H9 (cell line): ENCODE data around the gene TENM3. TPM values are rescaled to one million over a fixed set of nuclear protein-coding genes. Genes with fewer than 3 reads are reported as not detected.

Experiments used
- DNase-seq: peaks from one replicate; pipeline ENCODE4 v3.0.0-alpha.2; 2017
- H2AFZ ChIP-seq: one replicate; pipeline ENCODE4 v1.6.1; 2013; ENCODE audit warnings: mild to moderate bottlenecking, low read length, control low read depth, moderate library complexity
- H2AK5ac ChIP-seq: 2 replicates; pipeline ENCODE4 v1.6.1; 2013; ENCODE audit warnings: low read length, control low read depth, mixed read lengths; ENCODE audit not compliant: insufficient read length
- H2BK120ac ChIP-seq: one replicate; pipeline ENCODE4 v1.6.1; 2013; ENCODE audit warnings: low read depth, mild to moderate bottlenecking, low read length, control low read depth, inconsistent platforms; ENCODE audit not compliant: poor library complexity, severe bottlenecking
- H2BK12ac ChIP-seq: 2 replicates; pipeline ENCODE4 v1.6.1; 2013; ENCODE audit warnings: low read length, control low read depth, mixed read lengths, low read depth; ENCODE audit not compliant: insufficient read length
- H2BK15ac ChIP-seq: 2 replicates; pipeline ENCODE4 v1.6.1; 2013; ENCODE audit warnings: low read depth, low read length, control low read depth
- H2BK20ac ChIP-seq: one replicate; pipeline ENCODE4 v1.6.1; 2013; ENCODE audit warnings: low read depth, mild to moderate bottlenecking, low read length, control low read depth, inconsistent platforms; ENCODE audit not compliant: poor library complexity, severe bottlenecking
- H2BK5ac ChIP-seq: 2 replicates; pipeline ENCODE4 v1.6.1; 2013; ENCODE audit warnings: low read length, control low read depth, mixed read lengths; ENCODE audit not compliant: insufficient read length
- H3K14ac ChIP-seq: 2 replicates; pipeline ENCODE4 v1.6.1; 2013; ENCODE audit warnings: low read length, control low read depth; ENCODE audit not compliant: insufficient read depth
- H3K18ac ChIP-seq: 2 replicates; pipeline ENCODE4 v1.6.1; 2013; ENCODE audit warnings: low read depth, mild to moderate bottlenecking, mixed read lengths, low read length, control low read depth; ENCODE audit not compliant: insufficient read length
- H3K23ac ChIP-seq: 2 replicates; pipeline ENCODE4 v1.6.1; 2013; ENCODE audit warnings: low read length, control low read depth, mixed read lengths, low read depth; ENCODE audit not compliant: insufficient read length
- H3K23me2 ChIP-seq: 2 replicates; pipeline ENCODE4 v1.6.1; 2013; ENCODE audit warnings: low read depth, mild to moderate bottlenecking, mixed read lengths, low read length, control low read depth; ENCODE audit not compliant: insufficient read length, poor library complexity, severe bottlenecking
- H3K27ac ChIP-seq: 2 replicates; pipeline ENCODE4 v1.5.1; 2013; ENCODE audit warnings: low read length, control low read depth, mixed read lengths, low read depth; ENCODE audit not compliant: insufficient read length
- H3K27me3 ChIP-seq: 2 replicates; pipeline ENCODE4 v1.6.1; 2013; ENCODE audit warnings: low read length, control low read depth, inconsistent platforms; ENCODE audit not compliant: insufficient read depth
- H3K4ac ChIP-seq: 2 replicates; pipeline ENCODE4 v1.6.1; 2013; ENCODE audit warnings: low read depth, mild to moderate bottlenecking, control low read depth, inconsistent platforms, low read length, moderate library complexity
- H3K4me1 ChIP-seq: 2 replicates; pipeline ENCODE4 v1.6.1; 2013; ENCODE audit warnings: low read length, control low read depth, inconsistent platforms; ENCODE audit not compliant: insufficient read depth
- H3K4me2 ChIP-seq: 2 replicates; pipeline ENCODE4 v1.6.1; 2013; ENCODE audit warnings: low read length, control low read depth, mixed read lengths; ENCODE audit not compliant: insufficient read length, insufficient read depth
- H3K56ac ChIP-seq: 2 replicates; pipeline ENCODE4 v1.6.1; 2013; ENCODE audit warnings: low read depth, mild to moderate bottlenecking, mixed read lengths, low read length, control low read depth; ENCODE audit not compliant: insufficient read length
- H3K79me1 ChIP-seq: 2 replicates; pipeline ENCODE4 v1.6.1; 2013; ENCODE audit warnings: low read depth, mild to moderate bottlenecking, moderate library complexity, low read length, control low read depth, inconsistent platforms; ENCODE audit not compliant: insufficient read depth, poor library complexity, severe bottlenecking
- H3K79me2 ChIP-seq: 2 replicates; pipeline ENCODE4 v1.6.1; 2013; ENCODE audit warnings: low read length, control low read depth, inconsistent platforms; ENCODE audit not compliant: insufficient read depth
- H3K9ac ChIP-seq: 2 replicates; pipeline ENCODE4 v1.6.1; 2013; ENCODE audit warnings: low read length, control low read depth, mixed read lengths; ENCODE audit not compliant: insufficient read length; ENCODE audit errors: extremely low read depth
- H3K9me3 ChIP-seq: one replicate; pipeline ENCODE4 v1.6.1; 2013; ENCODE audit warnings: low read depth, low read length, inconsistent platforms; ENCODE audit not compliant: control insufficient read depth
- H3T11ph ChIP-seq: one replicate; pipeline ENCODE4 v1.6.1; 2013; ENCODE audit warnings: mild to moderate bottlenecking, low read length, control low read depth, inconsistent platforms
- H4K20me1 ChIP-seq: one replicate; pipeline ENCODE4 v1.6.1; 2013; ENCODE audit not compliant: control insufficient read depth, insufficient read length, insufficient read depth
- H4K5ac ChIP-seq: 2 replicates; pipeline ENCODE4 v1.6.1; 2013; ENCODE audit warnings: low read depth, mild to moderate bottlenecking, mixed read lengths, low read length, control low read depth; ENCODE audit not compliant: insufficient read length
- H4K8ac ChIP-seq: replicated peaks from 2 replicates; pipeline ENCODE4 v1.6.1; 2013; ENCODE audit warnings: low read length, control low read depth, mixed read lengths, low read depth; ENCODE audit not compliant: insufficient read length
- H4K91ac ChIP-seq: 2 replicates; pipeline ENCODE4 v1.6.1; 2013; ENCODE audit warnings: low read depth, mild to moderate bottlenecking, moderate library complexity, mixed read lengths, low read length, control low read depth; ENCODE audit not compliant: insufficient read length
- H3K27ac Mint-ChIP-seq, 3 experiments: 2 replicates in 2 of 3; 3 replicates in 1 of 3; pipeline ENCODE4 v1.8.0; 2020 to 2021; ENCODE audit warnings: mixed read lengths in 3 of 3, mild to moderate bottlenecking in 1 of 3, moderate library complexity in 1 of 3
- H3K27me3 Mint-ChIP-seq: 2 replicates; pipeline ENCODE4 v1.8.0; 2021; ENCODE audit warnings: low read depth, mild to moderate bottlenecking, moderate library complexity, mixed read lengths
- H3K36me3 Mint-ChIP-seq, 3 experiments: 2 replicates in 2 of 3; 3 replicates in 1 of 3; pipeline ENCODE4 v1.8.0; 2020 to 2021; ENCODE audit warnings: low read depth in 3 of 3, mixed read lengths in 3 of 3; ENCODE audit not compliant: insufficient read depth in 1 of 3
- H3K4me1 Mint-ChIP-seq, 2 experiments: 2 replicates each; pipeline ENCODE4 v1.8.0; 2020; ENCODE audit warnings: mixed read lengths in 2 of 2
- H3K4me3 Mint-ChIP-seq, 2 experiments: 2 replicates in 1 of 2; 3 replicates in 1 of 2; pipeline ENCODE4 v1.8.0; 2020 to 2021; ENCODE audit warnings: mild to moderate bottlenecking in 2 of 2, mixed read lengths in 2 of 2, moderate library complexity in 1 of 2
- H3K9me3 Mint-ChIP-seq, 2 experiments: 2 replicates in 1 of 2; 3 replicates in 1 of 2; pipeline ENCODE4 v1.8.0; 2020; ENCODE audit warnings: mild to moderate bottlenecking in 2 of 2, mixed read lengths in 2 of 2, moderate library complexity in 1 of 2
- WGBS: extraction: QIAGEN DNeasy Blood & Tissue Kit; methylation state at CpG from one replicate; pipeline ENCODE4 v1.1.7; 2013; ENCODE audit warnings: missing lambda C conversion rate, low lambda C conversion rate, mixed read lengths; ENCODE audit not compliant: insufficient read length; ENCODE audit errors: extremely low coverage; 5-methylcytosine and 5-hydroxymethylcytosine counted together
- total RNA-seq: library from RNA; stranded (reverse); gene quantifications from 2 replicates; pipeline ENCODE4 v1.2.1, GENCODE V29; 2021
- TF ChIP-seq, protein P1 (sequence below): fragments of 200-600 bp; sonication (generic); conservative IDR thresholded peaks from 3 replicates; pipeline ENCODE4 v1.8.0; 2021; ENCODE audit warnings: antibody characterized with exemption, mild to moderate bottlenecking

Gene TENM3
- total RNA-seq, 1 experiment from 2014 or later: 49.6 TPM

DNA sequence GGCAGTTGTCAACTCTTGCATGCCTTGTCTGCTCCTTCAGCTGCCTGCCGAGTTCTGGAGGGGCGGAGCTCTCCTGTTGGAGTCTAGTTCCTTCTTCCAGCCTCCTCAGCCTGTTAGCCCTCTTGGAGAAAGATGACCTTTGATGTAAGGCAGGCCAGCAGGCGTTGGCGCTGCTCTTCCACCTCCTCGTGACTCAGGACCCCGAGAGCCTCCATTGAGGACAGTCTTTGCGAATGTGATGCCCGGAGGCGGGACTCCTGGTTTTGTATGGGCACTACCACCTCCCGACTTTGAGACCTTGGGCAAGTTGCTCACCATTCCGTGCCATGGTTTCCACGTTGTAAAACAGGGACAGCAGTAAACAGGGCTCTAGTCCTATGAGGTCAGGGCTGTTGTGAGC lies 108.3 kb downstream of the TENM3 start:
- Histone ChIP-seq H3K79me2 (no peaks in the 10 kb centered on the region), H2AFZ (no peak overlapping the region), H3K27ac (no peak overlapping the region), H3K9me3 (no peaks in the 10 kb centered on the region), H2BK20ac (no peak overlapping the region), H3K4ac (no peak overlapping the region), H3K18ac (no peak overlapping the region), H2BK12ac (no peak overlapping the region), H3K4me2 (no peak overlapping the region), H2BK5ac (no peak overlapping the region), H4K91ac (no peak overlapping the region), H3K4me1 (no peaks in the 10 kb centered on the region; the same call in 1 of the 2 replicates), H2BK15ac (no peak overlapping the region), H2BK120ac (no peak overlapping the region), H2AK5ac (no peak overlapping the region), H3K23me2 (no peaks in the 10 kb centered on the region), H3K9ac (no peak overlapping the region), H3K27me3 (no peaks in the 10 kb centered on the region), H3T11ph (no peak overlapping the region), H4K8ac (no peak overlapping the region), H4K5ac (no peak overlapping the region), H3K56ac (no peak overlapping the region), H3K23ac (no peak overlapping the region), H3K79me1 (no peaks in the 10 kb centered on the region), H4K20me1 (no peaks in the 10 kb centered on the region), H3K14ac (no peak overlapping the region)
- Mint-ChIP-seq H3K4me1 (peaks cover 7 to 19% of the 10 kb centered on the region in 2 experiments), H3K9me3 (peaks cover 5% of the 10 kb centered on the region in 2 experiments; a peak in 4 of 5 replicates), H3K27me3 (no peaks in the 10 kb centered on the region; the same call in 1 of the 2 replicates), H3K27ac (peak overlapping the region in 2 of 3 experiments; percentile 32 to 82; a peak in 3 of 7 replicates), H3K36me3 (peaks cover 5 to 6% (median 6%) of the 10 kb centered on the region in 3 experiments), H3K4me3 (no peak overlapping the region)
- no peak for DNase-seq
- WGBS: no CpG with 5 or more reads among the region's 12 CpGs
- TF ChIP-seq, protein P1, sequence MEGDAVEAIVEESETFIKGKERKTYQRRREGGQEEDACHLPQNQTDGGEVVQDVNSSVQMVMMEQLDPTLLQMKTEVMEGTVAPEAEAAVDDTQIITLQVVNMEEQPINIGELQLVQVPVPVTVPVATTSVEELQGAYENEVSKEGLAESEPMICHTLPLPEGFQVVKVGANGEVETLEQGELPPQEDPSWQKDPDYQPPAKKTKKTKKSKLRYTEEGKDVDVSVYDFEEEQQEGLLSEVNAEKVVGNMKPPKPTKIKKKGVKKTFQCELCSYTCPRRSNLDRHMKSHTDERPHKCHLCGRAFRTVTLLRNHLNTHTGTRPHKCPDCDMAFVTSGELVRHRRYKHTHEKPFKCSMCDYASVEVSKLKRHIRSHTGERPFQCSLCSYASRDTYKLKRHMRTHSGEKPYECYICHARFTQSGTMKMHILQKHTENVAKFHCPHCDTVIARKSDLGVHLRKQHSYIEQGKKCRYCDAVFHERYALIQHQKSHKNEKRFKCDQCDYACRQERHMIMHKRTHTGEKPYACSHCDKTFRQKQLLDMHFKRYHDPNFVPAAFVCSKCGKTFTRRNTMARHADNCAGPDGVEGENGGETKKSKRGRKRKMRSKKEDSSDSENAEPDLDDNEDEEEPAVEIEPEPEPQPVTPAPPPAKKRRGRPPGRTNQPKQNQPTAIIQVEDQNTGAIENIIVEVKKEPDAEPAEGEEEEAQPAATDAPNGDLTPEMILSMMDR: no peak
